Measurements from ENCODE around the gene GMPPB.
"Not testable (repeated sequence)": the region's sequence is repeated elsewhere in the genome, so short reads cannot be mapped to it uniquely, and the experiment has no call there.

The GMPPB gene

DNA sequence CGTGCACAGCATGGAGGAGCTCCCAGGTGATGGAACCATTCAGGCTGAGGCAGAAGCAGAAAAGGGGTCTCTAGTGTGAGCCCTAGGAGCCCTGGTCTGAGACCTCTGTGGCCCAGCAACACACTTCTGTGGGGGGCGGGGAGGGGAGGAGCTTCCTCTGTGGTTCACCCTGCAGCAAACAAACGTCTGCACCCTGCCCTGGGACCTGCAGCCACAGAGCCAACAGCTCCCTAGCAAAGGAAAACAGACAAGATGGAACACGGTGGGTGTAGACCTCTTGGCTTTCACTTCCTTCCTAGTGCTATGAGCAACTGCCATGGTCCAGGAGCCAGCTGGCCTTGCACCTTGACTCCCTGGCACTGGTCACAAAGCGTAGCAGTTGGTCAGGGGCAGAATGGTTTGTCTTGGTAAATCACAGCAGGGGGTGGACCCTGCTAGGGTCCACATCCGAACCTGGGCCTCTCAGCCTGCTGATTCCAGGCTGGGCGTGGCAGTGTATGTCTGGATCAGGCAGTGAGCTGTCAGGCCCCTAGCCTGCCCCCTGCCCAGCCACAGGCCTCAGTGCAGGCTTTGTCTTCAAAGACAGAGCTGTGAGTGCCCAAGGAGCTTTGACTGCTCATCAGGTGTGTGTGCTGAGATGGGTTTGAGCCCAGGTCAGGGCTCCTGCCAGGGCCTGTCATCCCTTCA is 11.0 kb downstream of the GMPPB start:
- DNase-seq (ENCODE audit: low read depth) = no peak

DNA sequence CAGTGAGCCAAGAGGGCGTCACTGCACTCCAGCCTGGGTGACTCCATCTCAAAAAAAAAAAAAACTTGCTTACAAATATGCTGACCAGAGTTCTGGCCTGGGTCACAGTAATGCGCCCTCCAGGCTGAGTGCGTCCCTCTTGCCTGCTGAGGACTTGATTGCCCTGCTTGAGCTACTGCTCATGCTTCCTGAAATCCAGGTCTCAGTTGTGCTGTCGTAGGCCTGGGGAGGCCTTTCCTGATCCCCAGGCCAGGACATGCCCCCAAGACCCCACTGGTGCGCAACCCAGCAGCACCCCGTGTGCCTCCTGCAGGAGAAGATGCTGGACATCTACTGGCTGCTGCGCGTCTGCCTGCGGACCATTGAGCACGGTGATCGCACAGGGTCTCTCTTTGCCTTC is 11.6 kb downstream of the GMPPB start:
- DNase-seq (ENCODE audit: low read depth) = no peak

DNA sequence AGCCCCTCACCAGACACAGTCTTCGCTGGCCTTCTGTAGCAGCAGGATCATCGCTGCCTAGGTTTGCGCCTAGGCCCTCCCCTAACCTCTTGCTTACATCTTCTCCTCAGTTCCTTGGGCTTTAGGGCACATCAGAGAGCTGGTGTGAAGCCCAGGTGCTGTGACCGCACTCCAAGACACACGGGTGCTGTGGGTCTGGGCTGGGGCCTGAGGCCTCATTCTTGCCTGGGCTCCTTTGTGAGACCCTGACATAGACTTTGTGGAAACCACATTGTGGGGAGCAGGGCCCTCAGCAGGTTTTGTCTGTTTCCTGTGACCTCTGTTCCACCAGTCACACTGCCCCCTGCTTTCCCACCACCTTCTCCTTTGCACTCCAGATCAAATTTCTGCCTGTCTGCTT is 12.3 kb downstream of the GMPPB start:
- no peak for DNase-seq (ENCODE audit: low read depth)

- no peak for DNase-seq (ENCODE audit: low read depth)
These were observed 13.9 kb downstream of the GMPPB start for GRCh38 chr3:49709852-49710251.

DNA sequence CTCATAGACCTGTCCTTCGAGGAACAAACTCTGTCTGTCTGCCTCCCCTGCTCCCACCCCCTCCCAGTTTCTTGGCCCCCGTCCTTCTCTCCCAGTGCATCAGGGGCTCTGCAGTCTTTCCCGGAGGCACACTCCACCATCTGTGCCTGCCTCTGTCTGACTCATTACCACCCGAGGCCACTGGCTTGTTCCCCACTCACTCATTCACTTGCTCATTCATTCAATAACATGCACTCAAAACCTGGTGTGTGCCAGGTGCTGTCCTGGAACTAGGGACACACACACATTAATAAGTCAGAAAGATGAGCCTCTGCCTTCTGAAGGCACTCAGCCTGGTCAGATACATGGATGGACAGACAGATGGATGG is 16.7 kb downstream of the GMPPB start:
- no peak for DNase-seq (ENCODE audit: low read depth)

DNA sequence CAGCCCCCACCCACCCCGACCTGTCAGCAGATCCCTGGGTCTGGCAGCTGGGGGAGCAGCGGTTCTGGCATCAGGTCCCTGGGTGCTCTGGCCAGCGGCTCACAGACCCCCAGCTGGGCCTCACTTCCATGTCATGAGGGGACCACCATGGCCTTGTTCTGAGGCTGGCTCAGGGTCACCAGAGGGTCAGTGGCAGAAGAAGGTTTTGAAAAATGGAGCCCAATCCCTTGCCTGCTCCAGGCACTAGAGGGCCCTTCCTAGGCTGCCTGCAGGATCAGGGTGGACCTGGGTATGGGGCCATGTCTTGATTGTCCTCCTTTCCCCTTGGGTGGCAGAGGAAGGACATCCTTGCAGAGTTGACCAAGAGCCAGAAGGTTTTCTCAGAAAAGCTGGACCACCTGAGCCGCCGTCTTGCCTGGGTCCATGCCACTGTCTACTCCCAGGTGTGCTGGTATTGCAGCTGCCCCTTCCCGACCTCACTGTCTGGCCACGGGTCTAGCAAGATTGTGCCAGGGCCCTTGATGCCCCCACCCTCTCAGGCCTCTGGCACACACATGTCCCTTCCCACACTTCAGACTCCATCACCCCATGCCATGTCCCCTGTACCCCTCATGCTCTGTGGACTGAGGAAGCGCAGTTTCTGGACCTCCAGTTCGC is 17.2 kb downstream of the GMPPB start:
- no peak for DNase-seq (ENCODE audit: low read depth)

DNA sequence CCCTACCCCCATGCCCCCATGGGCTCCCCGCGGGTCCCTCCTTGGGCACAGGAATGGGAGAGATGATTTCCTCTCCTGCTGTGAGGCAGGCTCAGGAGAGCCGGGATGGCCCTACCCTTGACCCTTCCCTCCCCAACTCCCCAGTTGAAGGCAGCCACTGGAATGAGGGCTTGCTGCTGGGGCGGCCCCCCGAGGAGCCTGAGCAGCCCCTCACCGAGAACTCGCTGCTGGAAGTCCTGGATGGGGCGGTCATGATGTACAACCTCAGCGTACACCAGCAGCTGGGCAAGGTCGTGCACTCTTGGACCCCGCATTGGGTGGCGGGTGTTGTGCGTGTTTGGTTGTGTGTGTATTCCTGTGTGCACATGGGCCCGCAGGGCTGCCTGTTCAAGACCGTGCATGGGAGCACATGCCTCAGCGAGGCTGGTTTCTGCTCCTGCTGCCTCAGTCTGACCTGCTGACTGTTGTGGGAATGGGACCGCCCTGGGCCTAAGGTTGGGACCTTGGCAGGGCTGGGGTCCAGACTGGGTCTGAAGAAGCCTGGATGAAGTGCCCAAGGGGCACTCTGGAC is 18.3 kb downstream of the GMPPB start:
- DNase-seq (ENCODE audit: low read depth) = no peak

DNA sequence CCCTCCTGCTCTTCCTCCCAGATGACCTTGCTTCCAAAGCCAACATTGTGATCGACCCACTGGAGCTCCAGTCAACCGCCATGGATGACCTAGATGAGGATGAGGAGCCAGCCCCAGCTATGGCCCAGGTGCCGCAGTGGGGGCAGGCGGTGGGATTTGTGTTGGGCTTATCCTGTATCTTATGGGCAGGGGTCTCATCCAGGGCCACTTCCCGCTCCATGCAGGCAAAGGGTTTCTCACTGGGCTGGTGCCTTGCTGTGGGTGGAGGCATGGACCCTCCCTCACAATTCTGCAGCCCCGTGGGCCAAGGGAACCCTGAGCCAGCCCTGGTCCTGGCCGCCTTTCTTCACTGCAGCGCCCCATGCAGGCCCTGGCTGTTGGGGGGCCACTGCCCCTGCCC is 19.1 kb downstream of the GMPPB start:
- no peak for DNase-seq (ENCODE audit: low read depth)

DNA sequence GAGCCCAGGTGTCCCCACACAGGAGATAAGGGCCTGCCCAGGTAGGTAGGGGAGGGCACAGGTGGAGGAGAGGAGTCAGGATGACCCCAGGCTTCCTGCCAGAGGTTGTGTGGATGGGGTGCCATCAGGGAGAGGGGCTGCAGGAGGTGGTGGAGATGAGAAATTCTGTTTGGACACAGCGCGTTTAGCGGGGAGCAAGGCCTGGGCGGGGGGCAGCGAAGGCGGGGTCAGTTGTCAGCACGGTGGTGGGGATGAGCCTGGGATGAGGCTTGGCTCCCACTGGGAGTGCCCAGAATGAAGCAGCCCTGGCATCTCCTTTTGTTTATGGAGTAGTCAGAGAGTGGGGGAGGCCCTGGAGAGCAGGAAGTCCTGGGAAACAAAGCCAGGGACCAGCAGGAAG is 19.8 kb downstream of the GMPPB start:
- no peak for DNase-seq (ENCODE audit: low read depth)

DNA sequence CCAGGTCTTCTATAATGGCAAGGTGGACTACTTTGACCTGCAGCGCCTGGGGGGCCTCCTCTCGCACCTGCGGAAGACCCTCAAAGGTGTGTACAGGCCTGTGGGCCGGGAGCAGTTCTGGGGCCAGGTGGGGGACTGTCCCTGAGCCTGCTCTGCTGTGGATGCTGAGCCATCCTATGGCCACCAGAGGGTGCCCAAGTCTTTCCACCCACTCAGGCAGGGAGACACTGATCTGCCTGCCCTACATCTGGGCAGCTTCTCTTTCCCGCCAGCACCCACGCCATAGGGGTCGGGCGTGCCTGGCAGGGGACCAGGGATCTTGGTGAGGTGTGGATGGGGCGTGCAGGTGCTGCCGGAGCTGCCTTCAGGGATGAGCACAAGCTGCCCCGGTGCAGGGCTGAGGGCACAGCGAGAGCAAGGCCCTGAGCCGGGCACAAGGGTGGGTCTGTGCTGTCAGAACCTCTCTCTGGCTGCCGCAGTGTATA is 20.3 kb downstream of the GMPPB start:
- DNase-seq (ENCODE audit: low read depth) = peak; percentile 49

- no peak for DNase-seq (ENCODE audit: low read depth)
These were observed 21.1 kb downstream of the GMPPB start for GRCh38 chr3:49702672-49703071.

DNA sequence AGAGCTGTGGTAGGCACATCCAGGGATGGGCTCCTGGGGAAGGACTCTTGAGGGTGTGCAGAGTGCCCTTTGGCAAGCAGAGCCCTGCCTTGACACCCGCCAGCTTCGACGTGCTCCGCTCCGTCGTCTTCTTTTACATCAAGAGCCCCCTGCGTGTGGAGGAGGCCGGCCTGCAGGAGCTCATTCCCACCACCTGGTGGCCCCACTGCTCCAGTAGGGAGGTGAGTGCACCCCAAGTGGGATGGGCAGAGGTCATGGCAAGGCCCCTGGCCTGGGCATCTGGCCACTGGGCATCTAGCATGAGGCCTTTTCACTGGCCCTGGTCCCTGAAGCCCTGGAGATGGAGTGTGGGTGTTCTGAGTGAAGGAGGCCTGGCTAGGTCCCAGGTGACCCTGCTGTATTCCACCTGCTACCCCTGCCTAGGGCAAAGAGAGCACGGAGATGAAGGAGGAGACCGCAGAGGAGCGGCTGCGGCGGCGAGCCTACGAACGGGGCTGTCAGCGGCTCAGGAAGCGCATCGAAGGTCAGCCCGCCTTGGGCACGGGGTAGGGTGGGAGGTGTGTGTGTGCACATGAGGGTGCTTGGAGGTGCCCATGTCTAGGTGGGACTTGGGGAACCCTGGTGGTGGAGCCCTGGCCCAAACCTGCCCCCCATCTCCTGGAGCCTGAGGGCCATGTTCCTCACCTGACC is 22.2 kb downstream of the GMPPB start:
- no peak for DNase-seq (ENCODE audit: low read depth)

GRCh38 chr3:49700453-49701128 is 23.2 kb downstream of the GMPPB start:
- no peak for DNase-seq (ENCODE audit: low read depth)

- no peak for DNase-seq (ENCODE audit: low read depth)
These were observed 23.7 kb downstream of the GMPPB start for GRCh38 chr3:49700014-49700413.

- DNase-seq (ENCODE audit: low read depth) = peak; percentile 55
These were observed 24.3 kb downstream of the GMPPB start for GRCh38 chr3:49699281-49699979.

- DNase-seq (ENCODE audit: low read depth) = not testable (repeated sequence)
These were observed 28.3 kb downstream of the GMPPB start for GRCh38 chr3:49695350-49696015.

- DNase-seq (ENCODE audit: low read depth) = not testable (repeated sequence)
These were observed 29.2 kb downstream of the GMPPB start for GRCh38 chr3:49694409-49695070.

DNA sequence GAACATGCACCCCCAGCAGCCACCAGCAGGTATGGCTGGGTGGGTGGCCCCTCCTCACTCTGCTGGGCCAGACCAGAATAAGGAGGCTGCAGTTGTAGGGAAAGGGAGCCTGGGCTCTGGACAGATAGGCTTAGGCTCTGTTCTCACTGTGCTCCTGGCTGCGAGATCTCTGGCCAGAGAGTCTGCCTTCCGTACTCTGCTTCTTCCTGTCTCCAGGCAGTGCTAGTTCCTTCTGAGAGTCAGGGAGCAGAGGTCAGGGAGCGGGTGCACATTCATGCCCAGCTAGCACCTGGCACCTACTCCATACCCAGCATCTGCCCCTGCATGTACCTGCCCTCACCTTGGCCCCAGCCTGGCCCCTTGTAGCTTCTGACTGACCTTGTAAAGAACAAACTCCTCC is 32.3 kb downstream of the GMPPB start:
- DNase-seq (ENCODE audit: low read depth) = not testable (repeated sequence)

DNA sequence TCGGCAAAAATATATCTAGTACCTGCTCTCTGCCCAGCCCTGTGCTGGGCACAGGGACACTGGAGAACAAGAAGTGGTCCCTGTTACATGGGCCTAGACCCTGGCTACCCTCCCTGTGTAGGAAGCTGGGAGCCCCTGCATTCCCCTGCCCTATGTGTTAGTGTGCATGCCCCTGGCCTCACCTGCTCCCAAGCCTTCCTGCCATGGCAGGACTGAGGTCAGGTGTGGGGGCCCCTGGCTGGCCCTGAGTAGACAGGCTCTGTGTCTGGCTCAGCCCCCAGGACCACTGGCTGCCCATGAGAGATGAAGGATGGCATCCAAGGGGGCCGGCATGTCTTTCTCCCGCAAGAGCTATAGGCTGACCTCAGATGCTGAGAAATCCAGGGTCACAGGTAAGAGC is 32.9 kb downstream of the GMPPB start:
- DNase-seq (ENCODE audit: low read depth) = not testable (repeated sequence)

DNA sequence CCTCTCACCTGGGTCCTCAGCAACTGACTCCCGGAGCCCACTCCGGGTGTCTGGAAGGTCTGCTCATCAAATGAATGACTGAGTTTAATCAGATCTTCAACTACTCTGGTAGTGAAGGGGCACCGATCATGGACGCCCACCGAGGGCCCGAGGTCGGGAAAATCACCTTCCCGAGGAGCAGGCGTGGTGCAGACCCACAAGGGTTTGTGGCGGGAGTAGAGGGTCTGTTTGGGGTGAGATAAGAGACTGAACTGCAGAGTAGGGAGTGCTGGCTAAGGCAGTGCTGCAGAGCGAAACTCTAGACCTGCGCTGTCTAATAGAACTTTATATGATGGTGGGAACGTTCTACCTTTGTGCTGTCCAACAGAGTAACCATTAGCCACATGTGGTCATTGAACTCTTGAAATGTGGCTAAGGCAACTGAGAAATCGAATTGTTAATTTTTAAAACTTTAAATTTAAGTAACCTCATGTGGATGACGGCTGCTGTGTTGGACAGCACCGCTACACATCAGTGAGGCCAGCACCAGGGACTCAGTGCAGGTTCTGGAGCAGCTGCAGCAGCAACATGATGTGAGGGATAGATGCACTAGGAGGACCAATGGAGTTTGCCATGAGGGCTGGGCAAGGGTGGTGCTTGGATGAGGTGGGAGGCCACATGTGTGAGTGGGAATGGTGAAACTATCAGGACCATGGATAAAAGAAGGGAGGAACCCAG is 33.7 kb downstream of the GMPPB start:
- DNase-seq (ENCODE audit: low read depth) = not testable (repeated sequence)
